LNCAP (cell line): ENCODE measurements around the gene FCHSD1.

Experiments used
- TF ChIP-seq, protein P1 (sequence below): fragments of 450-650 bp; IDR thresholded peaks from 2 replicates; pipeline ENCODE4 v1.5.1; 2017; ENCODE audit warnings: mild to moderate bottlenecking

The FCHSD1 gene

DNA sequence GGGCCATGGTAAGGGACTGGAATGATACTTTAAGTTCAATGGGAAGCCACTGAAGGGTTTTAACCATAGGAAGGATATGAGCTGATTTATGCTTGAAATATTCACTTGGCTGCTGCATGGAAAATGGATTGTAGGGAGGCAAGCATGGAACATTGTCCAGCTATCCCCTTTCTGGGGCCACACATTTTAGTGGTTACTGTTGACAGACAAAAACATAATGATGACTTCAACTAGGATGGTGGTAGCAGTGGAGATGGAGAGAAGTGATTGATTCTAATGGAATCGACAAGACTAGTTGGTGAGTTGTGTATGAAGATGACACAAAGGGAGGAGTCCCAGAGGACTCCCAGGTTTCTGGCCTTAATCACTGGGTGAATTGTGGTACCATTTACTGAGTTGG, 6.2 kb upstream of the FCHSD1 start:
- TF ChIP-seq, protein P1, sequence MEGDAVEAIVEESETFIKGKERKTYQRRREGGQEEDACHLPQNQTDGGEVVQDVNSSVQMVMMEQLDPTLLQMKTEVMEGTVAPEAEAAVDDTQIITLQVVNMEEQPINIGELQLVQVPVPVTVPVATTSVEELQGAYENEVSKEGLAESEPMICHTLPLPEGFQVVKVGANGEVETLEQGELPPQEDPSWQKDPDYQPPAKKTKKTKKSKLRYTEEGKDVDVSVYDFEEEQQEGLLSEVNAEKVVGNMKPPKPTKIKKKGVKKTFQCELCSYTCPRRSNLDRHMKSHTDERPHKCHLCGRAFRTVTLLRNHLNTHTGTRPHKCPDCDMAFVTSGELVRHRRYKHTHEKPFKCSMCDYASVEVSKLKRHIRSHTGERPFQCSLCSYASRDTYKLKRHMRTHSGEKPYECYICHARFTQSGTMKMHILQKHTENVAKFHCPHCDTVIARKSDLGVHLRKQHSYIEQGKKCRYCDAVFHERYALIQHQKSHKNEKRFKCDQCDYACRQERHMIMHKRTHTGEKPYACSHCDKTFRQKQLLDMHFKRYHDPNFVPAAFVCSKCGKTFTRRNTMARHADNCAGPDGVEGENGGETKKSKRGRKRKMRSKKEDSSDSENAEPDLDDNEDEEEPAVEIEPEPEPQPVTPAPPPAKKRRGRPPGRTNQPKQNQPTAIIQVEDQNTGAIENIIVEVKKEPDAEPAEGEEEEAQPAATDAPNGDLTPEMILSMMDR, result no peak

GRCh38 chr5:141656396-141656795, 5.2 kb upstream of the FCHSD1 start:
- TF ChIP-seq, protein P1, result no peak

- TF ChIP-seq, protein P1, result no peak
Observed at GRCh38 chr5:141655020-141655419, 3.8 kb upstream of the FCHSD1 start.

- TF ChIP-seq, protein P1, result no peak
Observed at GRCh38 chr5:141654298-141654697, 3.1 kb upstream of the FCHSD1 start.

DNA sequence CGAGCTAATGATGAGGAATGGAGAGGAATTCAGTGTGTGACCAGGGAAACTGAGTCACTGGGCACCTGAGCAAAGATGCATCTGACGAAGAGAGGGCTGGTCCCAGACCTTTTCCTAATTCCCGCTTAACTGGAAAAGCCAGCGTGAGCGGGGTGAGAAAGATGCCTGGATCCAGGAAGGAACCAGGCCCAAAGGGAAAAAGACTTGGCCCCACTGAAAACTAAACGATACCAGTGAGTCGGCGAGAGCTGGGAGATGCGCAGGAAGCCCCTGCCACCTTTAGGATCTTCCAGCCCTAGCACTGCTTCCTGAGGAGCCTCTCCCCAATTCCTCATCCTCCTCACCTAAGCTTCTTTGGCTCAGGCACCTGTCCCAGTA, 499 bp upstream of the FCHSD1 start:
- TF ChIP-seq, protein P1, result no peak

- TF ChIP-seq, protein P1, result no peak
Observed at GRCh38 chr5:141649972-141650371, 1.2 kb downstream of the FCHSD1 start.

DNA sequence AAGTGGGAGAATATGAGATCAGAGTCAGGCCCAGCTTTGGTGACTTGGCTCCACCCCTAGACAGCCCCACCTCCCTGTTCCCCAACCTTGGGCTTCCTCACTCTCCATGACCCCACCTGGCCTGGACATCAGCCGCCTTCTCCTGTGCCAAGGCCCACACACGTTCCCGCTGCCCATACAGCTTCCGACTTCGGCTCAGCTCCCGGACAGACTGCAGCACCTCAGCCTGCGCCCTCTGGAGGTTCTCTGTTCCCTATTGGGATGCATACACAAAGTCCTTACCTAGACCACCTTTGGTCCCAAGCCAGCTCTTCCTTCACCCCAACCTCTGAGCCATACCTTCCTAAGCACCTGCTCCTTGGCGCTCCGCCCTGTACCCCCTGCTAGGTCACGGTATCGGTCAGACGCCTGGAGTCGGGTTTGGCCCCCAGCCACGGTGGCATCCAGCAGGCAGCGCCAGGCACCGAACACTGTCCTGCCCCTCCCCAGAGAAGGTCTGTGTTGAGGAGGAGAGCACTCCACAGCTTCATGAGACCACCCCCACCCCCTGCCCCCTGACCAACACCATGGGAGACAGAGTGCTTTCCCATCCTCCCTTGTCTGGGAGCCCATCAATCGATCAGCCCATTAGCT, 2.0 kb downstream of the FCHSD1 start:
- TF ChIP-seq, protein P1, result no peak

DNA sequence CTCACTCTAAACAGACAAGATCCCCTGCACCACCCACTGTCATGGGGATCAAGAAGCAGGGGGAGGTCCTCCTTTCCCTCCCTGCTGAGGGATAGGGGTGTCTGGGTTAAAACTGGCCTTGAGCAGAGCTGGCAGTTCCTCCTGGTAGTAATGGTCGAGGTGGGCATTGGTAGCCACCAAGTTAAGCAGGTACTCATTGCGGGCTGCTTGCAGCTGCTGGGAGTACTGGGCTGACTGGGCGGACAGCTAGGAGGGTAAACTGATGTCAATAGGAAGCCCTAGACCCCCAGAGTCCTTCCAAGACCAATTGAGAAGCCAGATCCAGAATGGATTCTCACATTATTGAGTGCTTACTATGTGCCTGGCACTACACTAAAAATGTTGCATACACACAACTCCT, 3.4 kb downstream of the FCHSD1 start:
- TF ChIP-seq, protein P1, result no peak
